C4-2B (cell line): ENCODE measurements around the gene CUX1.
A peak's percentile ranks its signal among the peaks of the same experiment; 100 is the strongest.

Experiments
- H3K27ac ChIP-seq: fragments of 450-650 bp; 2 replicates; pipeline ENCODE4 v1.5.1; 2017
- CTCF ChIP-seq: fragments of 450-650 bp; conservative IDR thresholded peaks from 2 replicates; pipeline ENCODE4 v1.5.1; 2017; ENCODE audit warnings: mild to moderate bottlenecking
- ZFX ChIP-seq: fragments of 450-650 bp; IDR thresholded peaks from 2 replicates; pipeline ENCODE4 v1.6.1; 2017

The CUX1 gene

GRCh38 chr7:101893341-101894082, 76.1 kb downstream of the CUX1 start:
- no peak for TF ChIP-seq ZFX
- TF ChIP-seq CTCF, result no peak

DNA sequence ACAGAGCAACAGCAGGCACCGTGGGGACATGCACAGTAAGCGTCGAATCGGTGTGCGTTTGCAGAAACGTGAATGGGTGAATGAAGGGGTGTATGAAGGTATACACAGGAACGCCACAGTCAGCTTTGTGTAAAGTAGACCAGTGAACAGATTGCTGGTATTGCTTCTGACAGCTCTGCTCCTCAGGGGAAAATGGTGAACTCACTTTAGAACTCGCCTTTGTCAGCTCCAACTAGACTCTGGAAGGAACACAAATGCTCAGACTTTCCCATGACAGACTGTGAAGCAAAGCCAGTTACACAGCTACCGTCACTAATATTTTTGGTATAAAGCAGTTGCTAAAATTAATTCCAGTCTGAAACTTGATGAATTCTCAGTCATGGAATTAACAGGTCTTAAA, 78.9 kb downstream of the CUX1 start:
- TF ChIP-seq ZFX (no peak), CTCF (no peak)
- no peak overlapping the region for H3K27ac ChIP-seq

More at GRCh38 chr7:101893341-101894082, 76.1 kb downstream of the CUX1 start:
- no peak overlapping the region for H3K27ac ChIP-seq

GRCh38 chr7:101896941-101897340, 79.5 kb downstream of the CUX1 start:
- no peak for TF ChIP-seq ZFX
- no peak for TF ChIP-seq CTCF
- no peak overlapping the region for H3K27ac ChIP-seq

DNA sequence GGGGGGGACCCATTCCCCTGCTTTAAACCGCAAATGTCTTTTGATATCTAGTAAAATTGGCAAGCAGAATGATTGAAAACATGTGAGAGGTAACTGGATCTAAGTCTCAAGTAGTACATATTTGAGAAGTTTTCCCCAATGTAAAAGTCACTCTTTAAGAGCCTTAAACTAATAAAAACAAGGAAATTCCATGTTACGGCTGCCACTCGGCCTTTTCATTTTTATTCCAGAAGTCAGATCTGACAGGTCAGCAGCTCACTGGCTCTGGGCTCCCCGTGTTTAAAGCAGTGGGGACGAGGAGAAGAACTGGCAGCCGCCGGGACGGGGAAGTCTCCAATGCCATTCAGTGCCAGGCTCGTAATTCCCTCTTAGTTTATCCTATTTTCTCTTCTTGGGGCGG, 80.7 kb downstream of the CUX1 start:
- H3K27ac ChIP-seq, result no peak overlapping the region; the same call in 1 of the 2 replicates
- no peak for TF ChIP-seq CTCF
- no peak for TF ChIP-seq ZFX

- no peak for TF ChIP-seq ZFX
- no peak for TF ChIP-seq CTCF
- H3K27ac ChIP-seq, result peak overlapping the region; percentile 53
These were observed 82.2 kb downstream of the CUX1 start for GRCh38 chr7:101899616-101900015.

DNA sequence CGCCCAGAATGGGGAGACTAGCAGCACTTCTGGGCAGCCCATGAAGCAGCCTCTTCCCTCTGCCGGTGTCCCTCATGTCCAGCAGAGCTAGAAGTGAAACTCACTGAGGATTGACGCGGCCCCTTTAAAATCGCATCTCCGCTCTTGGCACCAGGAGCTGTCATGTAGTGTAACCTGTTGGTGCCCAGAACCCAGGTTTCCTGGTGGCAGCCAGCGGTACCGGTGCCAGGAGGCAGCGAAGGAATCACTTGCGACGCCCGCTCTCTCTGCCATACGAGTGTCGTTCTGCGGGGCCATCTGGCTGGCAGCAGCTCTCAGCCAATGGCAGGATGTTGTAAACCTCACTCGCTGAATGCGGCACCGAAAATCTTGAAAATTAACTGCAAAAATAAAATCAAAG, 82.7 kb downstream of the CUX1 start:
- H3K27ac ChIP-seq, result peak overlapping the region; percentile 53
- TF ChIP-seq CTCF, result no peak
- TF ChIP-seq ZFX, result no peak

GRCh38 chr7:101901661-101902491, 84.5 kb downstream of the CUX1 start:
- peak overlapping the region; percentile 38 for H3K27ac ChIP-seq
- TF ChIP-seq CTCF (no peak), ZFX (no peak)
